Pancreas (tissue), 10 donors: ENCODE data around the gene DENND1A. TPM values are rescaled to one million over a fixed set of nuclear protein-coding genes. Genes with fewer than 3 reads are reported as not detected.

ENCODE experiments used
- ATAC-seq, 4 donors: fragments of 200-7000 bp; cut with Tn5 transposase; one replicate each; pipeline versions ENCODE4 v1.8.0 to v1.9.1; 2020; ENCODE audit warnings: mild to moderate bottlenecking in 4 of 4, moderate library complexity in 4 of 4
- DNase-seq, 6 donors: peaks; one replicate each; pipeline ENCODE4 v3.0.0-alpha.2; 2020
- FAIRE-seq: peaks from 2 replicates; lab custom pipeline; 2012; peaks lifted over from hg19 to GRCh38; lab: Jason Lieb, UNC
- H3K27ac ChIP-seq, 4 donors: fragments of 200-600 bp; sonication (generic); 1 replicate in 3 of 4; 2 replicates in 1 of 4; pipeline versions ENCODE4 v1.5.0 to v1.8.0; 2020
- H3K27me3 ChIP-seq, 4 donors: fragments of 200-600 bp; one replicate each; pipeline ENCODE4 v1.8.0; 2021
- H3K36me3 ChIP-seq, 3 donors: fragments of 200-600 bp; sonication (generic) in 1 of 3; one replicate each; pipeline versions ENCODE4 v1.5.0 to v1.8.0; 2020 to 2021
- H3K4me1 ChIP-seq, 3 donors: fragments of 200-600 bp; one replicate each; pipeline ENCODE4 v1.8.0; 2021
- H3K4me3 ChIP-seq, 4 donors: fragments of 200-600 bp; sonication (generic) in 2 of 4; one replicate each; pipeline versions ENCODE4 v1.5.0 to v1.8.0; 2020 to 2021
- H3K9me3 ChIP-seq, 4 donors: fragments of 200-600 bp; one replicate each; pipeline ENCODE4 v1.8.0; 2021
- CTCF ChIP-seq, 4 donors: fragments of 200-600 bp; sonication (generic) in 3 of 4; IDR thresholded peaks; one replicate each; pipeline versions ENCODE4 v1.5.0 to v1.8.0; 2021; ENCODE audit warnings: antibody characterized with exemption in 4 of 4
- WGBS, 2 donors: extraction: QIAGEN DNeasy Blood & Tissue Kit; methylation state at CpG; one replicate each; pipeline ENCODE4 v1.1.7; 2013; 5-methylcytosine and 5-hydroxymethylcytosine counted together
- intact Hi-C, 3 donors: fragments of 100-400 bp; cut with DNase I; formaldehyde crosslinking; loops; one replicate each; pipeline versions ENCODE4 v1.11.1 to v1.14.2; 2022
- polyA plus RNA-seq, 2 donors: library from polyadenylated mRNA; stranded (reverse); fragments of 200-250 nt; gene quantifications; one replicate each; pipeline ENCODE4 v1.2.3, GENCODE V29; 2013
- total RNA-seq, 6 donors: library from RNA; stranded (reverse); fragmentation: NEBNext Ultra II Directional in 4 of 6; extraction: Animal tissue kit (Norgen Biotek cat#: 25700) in 4 of 6; gene quantifications; one replicate each; pipeline versions ENCODE4 v1.2.1 to v1.2.4, GENCODE V29; 2021 to 2023
- donor health status: healthy with polysubstance abuse.
- donor health status: DM: no; HTN: no; CAD: no; lungs with moderate emphysema.
- donor health status: DM: no; HTN: no; CAD: no.
- donor health status: control.
- donor health status: control.
- donor health status: Bipolar disorder and iron deficiency.
- donor health status: DM: yes; HTN: yes; CAD: no.
- donor health status: DM: no; HTN: no; CAD: no.
- donor health status: DM: no; HTN: no; CAD: no.
- donor health status: DM: yes; HTN: yes; CAD: no.

DENND1A gene
- total and polyA plus RNA-seq, 8 donors = 4.5 to 8.3 (median 5.6) TPM

- no peak overlapping the region for H3K27ac ChIP-seq
- 81 to 83% methylated on average over 6 of the region's 6 CpGs for WGBS, 2 donors
- FAIRE-seq (no peak), ATAC-seq (no peak), DNase-seq (no peak)
- H3K27me3 ChIP-seq = no peaks in the 10 kb centered on the region
- H3K4me3 ChIP-seq = no peak overlapping the region
- H3K9me3 ChIP-seq = no peaks in the 10 kb centered on the region
- no peaks in the 10 kb centered on the region for H3K4me1 ChIP-seq
- intact Hi-C loops = loop anchor here in 1 of 3 donors (10.0 kb wide), 1 partner anchor 247 kb away; no protein-coding TSS in a partner anchor
- TF ChIP-seq CTCF (IDR thresholded peaks at IDR 0.05) = no peak
- no peaks in the 10 kb centered on the region for H3K36me3 ChIP-seq
Observed at GRCh38 chr9:123341816-123342215, 588.1 kb downstream of the DENND1A start.

GRCh38 chr9:123339666-123340510 is 590.0 kb downstream of the DENND1A start:
- Histone ChIP-seq H3K36me3 (no peaks in the 10 kb centered on the region), H3K4me3 (peak overlapping the region in 1 of 4 donors; percentile 15), H3K27me3 (no peaks in the 10 kb centered on the region), H3K9me3 (no peaks in the 10 kb centered on the region), H3K27ac (no peak overlapping the region), H3K4me1 (no peaks in the 10 kb centered on the region)
- DNase-seq = no peak
- no peak for TF ChIP-seq CTCF (IDR thresholded peaks at IDR 0.05)
- 75 to 77% methylated on average over 32 of the region's 32 CpGs for WGBS, 2 donors
- intact Hi-C loops = loop anchor here in 1 of 3 donors (10.0 kb wide), 1 partner anchor 245 kb away; no protein-coding TSS in a partner anchor
- ATAC-seq = peak in 1 of 4 donors; percentile 26
- FAIRE-seq = no peak

- H3K27me3 ChIP-seq = no peaks in the 10 kb centered on the region
- H3K4me3 ChIP-seq = peak overlapping the region in 1 of 4 donors; percentile 15
- intact Hi-C loops = no loop called here
- TF ChIP-seq CTCF (IDR thresholded peaks at IDR 0.05) = no peak
- DNase-seq = no peak
- ATAC-seq = peak in 2 of 4 donors; percentile 40 to 71
- no peaks in the 10 kb centered on the region for H3K9me3 ChIP-seq
- FAIRE-seq = no peak
- no peak overlapping the region for H3K27ac ChIP-seq
- H3K36me3 ChIP-seq = no peaks in the 10 kb centered on the region
- no peaks in the 10 kb centered on the region for H3K4me1 ChIP-seq
- 75 to 78% methylated on average over 35 of the region's 35 CpGs for WGBS, 2 donors
Observed at GRCh38 chr9:123338710-123339665, 590.9 kb downstream of the DENND1A start.

GRCh38 chr9:123337971-123338370 is 592.0 kb downstream of the DENND1A start:
- H3K4me1 ChIP-seq = no peaks in the 10 kb centered on the region
- ATAC-seq (no peak), DNase-seq (no peak), FAIRE-seq (no peak)
- H3K27ac ChIP-seq = no peak overlapping the region
- intact Hi-C loops = no loop called here
- WGBS, 2 donors = 79 to 86% methylated on average over 4 of the region's 4 CpGs
- no peak for TF ChIP-seq CTCF (IDR thresholded peaks at IDR 0.05)
- no peaks in the 10 kb centered on the region for H3K9me3 ChIP-seq
- H3K27me3 ChIP-seq = no peaks in the 10 kb centered on the region
- H3K4me3 ChIP-seq = no peak overlapping the region
- no peaks in the 10 kb centered on the region for H3K36me3 ChIP-seq
